DOHH2 (cell line): ENCODE measurements around the gene BLVRB.

ENCODE experiments used
- H3F3A ChIP-seq: fragments of 200-600 bp; sonication (generic), shearing (Covaris generic); 2 replicates; pipeline ENCODE4 v1.6.0; 2016; ENCODE audit warnings: antibody characterized with exemption, mild to moderate bottlenecking; ENCODE audit not compliant: control insufficient read depth, insufficient read depth
- H3K27ac ChIP-seq: fragments of 200-600 bp; sonication (generic); 2 replicates; pipeline ENCODE4 v1.5.1; 2014; ENCODE audit warnings: low read depth, mild to moderate bottlenecking, low read length, moderate library complexity
- H3K27me3 ChIP-seq: fragments of 200-600 bp; sonication (generic); 2 replicates; pipeline ENCODE4 v1.6.1; 2014; ENCODE audit warnings: mild to moderate bottlenecking, low read length, mixed read lengths; ENCODE audit not compliant: control insufficient read depth
- H3K36me3 ChIP-seq: fragments of 200-600 bp; sonication (generic); 2 replicates; pipeline ENCODE4 v1.6.1; 2014; ENCODE audit warnings: mild to moderate bottlenecking, low read length, moderate library complexity, mixed read lengths; ENCODE audit not compliant: control insufficient read depth
- H3K4me1 ChIP-seq: fragments of 200-600 bp; sonication (generic); 2 replicates; pipeline ENCODE4 v1.6.1; 2014; ENCODE audit warnings: mild to moderate bottlenecking, low read length, mixed read lengths; ENCODE audit not compliant: control insufficient read depth
- H3K4me2 ChIP-seq: fragments of 200-600 bp; sonication (generic); 2 replicates; pipeline ENCODE4 v1.6.0; 2014; ENCODE audit warnings: mild to moderate bottlenecking, low read length, moderate library complexity
- H3K4me3 ChIP-seq: fragments of 200-600 bp; sonication (generic); 2 replicates; pipeline ENCODE4 v1.5.1; 2014; ENCODE audit warnings: mild to moderate bottlenecking, low read length, mixed read lengths
- H3K79me2 ChIP-seq: fragments of 200-600 bp; sonication (generic); 2 replicates; pipeline ENCODE4 v1.6.1; 2014; ENCODE audit warnings: mild to moderate bottlenecking, low read length, mixed read lengths; ENCODE audit not compliant: control insufficient read depth
- H3K9me2 ChIP-seq: fragments of 200-600 bp; sonication (generic); replicated peaks from 2 replicates; pipeline ENCODE4 v1.6.1; 2014; ENCODE audit warnings: mild to moderate bottlenecking, low read length, mixed read lengths; ENCODE audit not compliant: control insufficient read depth
- H3K9me3 ChIP-seq: fragments of 200-600 bp; sonication (generic); 2 replicates; pipeline ENCODE4 v1.6.1; 2014; ENCODE audit warnings: antibody characterized with exemption, low read length, mixed read lengths; ENCODE audit not compliant: control insufficient read depth, insufficient read depth
- H4K20me1 ChIP-seq: fragments of 200-600 bp; sonication (generic); 2 replicates; pipeline ENCODE4 v1.6.0; 2014; ENCODE audit warnings: low read depth, mild to moderate bottlenecking, antibody characterized with exemption, low read length, moderate library complexity; ENCODE audit not compliant: control insufficient read depth, insufficient read depth
- CTCF ChIP-seq: fragments of 200-600 bp; sonication (generic); IDR thresholded peaks from one replicate; pipeline ENCODE4 v1.5.1; 2014; ENCODE audit warnings: antibody characterized with exemption, mild to moderate bottlenecking, low read depth, low read length; ENCODE audit not compliant: poor library complexity, severe bottlenecking
- EZH2phosphoT487 ChIP-seq: fragments of 200-600 bp; sonication (generic); IDR thresholded peaks from 2 replicates; pipeline ENCODE4 v1.6.1; 2017; ENCODE audit warnings: borderline replicate concordance, mild to moderate bottlenecking, antibody characterized with exemption, low read length, moderate library complexity, mixed read lengths

Gene BLVRB

DNA sequence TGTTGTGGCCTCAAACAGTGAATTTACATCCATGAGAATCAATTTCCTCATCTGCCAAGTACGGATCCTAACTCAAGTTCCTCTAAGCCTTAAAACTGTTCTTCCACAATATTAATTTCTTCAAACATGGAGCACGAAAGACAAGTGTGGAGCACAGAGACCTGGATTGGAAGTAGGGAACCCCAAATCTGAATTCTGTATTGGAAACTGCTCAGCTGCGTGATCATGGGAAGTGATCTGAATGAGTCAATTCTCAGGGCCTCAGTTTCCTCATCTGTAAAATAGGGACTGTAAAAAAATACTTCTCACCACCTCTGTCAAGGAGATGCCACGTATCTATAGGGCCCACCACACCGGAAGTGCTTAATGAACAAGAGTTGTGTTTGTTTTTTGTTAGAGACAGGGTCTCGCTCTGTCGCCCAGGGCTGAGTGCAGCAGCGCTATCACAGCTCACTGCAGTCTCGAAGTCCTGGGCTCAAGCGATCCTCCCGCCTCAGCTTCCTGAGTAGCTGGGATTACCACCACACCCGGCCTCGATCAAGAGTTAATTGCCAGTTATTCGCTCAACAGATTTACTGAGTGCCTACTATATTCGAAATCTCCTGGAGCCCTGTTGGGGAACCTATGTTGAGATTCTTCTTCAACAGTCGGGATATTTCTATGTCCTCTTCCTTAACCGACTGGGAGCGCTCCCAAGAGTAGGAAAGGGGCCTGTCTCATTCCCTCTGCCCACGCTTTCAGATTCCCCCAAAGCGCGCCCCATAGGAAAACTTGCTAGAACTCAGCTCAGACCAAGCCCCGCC is 23.0 kb downstream of the BLVRB start:
- TF ChIP-seq CTCF (no peak), EZH2phosphoT487 (no peak)
- Histone ChIP-seq H3K4me2 (peak overlapping the region; percentile 97), H4K20me1 (no peaks in the 10 kb centered on the region), H3K9me3 (no peaks in the 10 kb centered on the region), H3K9me2 (no peaks in the 10 kb centered on the region), H3F3A (peaks cover 5% of the 10 kb centered on the region), H3K27me3 (no peaks in the 10 kb centered on the region), H3K79me2 (peaks cover 35% of the 10 kb centered on the region), H3K4me1 (peaks cover 18% of the 10 kb centered on the region), H3K27ac (peak overlapping the region; percentile 85), H3K4me3 (peak overlapping the region; percentile 97), H3K36me3 (peaks cover 32% of the 10 kb centered on the region)

GRCh38 chr19:40441719-40442253 is 23.8 kb downstream of the BLVRB start:
- no peaks in the 10 kb centered on the region for H3K9me2 ChIP-seq
- peak overlapping the region; percentile 85 for H3K27ac ChIP-seq
- no peaks in the 10 kb centered on the region for H4K20me1 ChIP-seq
- H3K4me3 ChIP-seq = peak overlapping the region; percentile 97
- H3F3A ChIP-seq = peaks cover 5% of the 10 kb centered on the region
- peaks cover 35% of the 10 kb centered on the region for H3K79me2 ChIP-seq
- no peaks in the 10 kb centered on the region for H3K27me3 ChIP-seq
- H3K4me2 ChIP-seq = peak overlapping the region; percentile 97
- H3K4me1 ChIP-seq = peaks cover 18% of the 10 kb centered on the region
- TF ChIP-seq CTCF = no peak
- TF ChIP-seq EZH2phosphoT487 = no peak
- H3K9me3 ChIP-seq = no peaks in the 10 kb centered on the region
- H3K36me3 ChIP-seq = peaks cover 32% of the 10 kb centered on the region

- peaks cover 8% of the 10 kb centered on the region for H3F3A ChIP-seq
- no peak for TF ChIP-seq EZH2phosphoT487
- no peak for TF ChIP-seq CTCF
- no peak overlapping the region for H3K27ac ChIP-seq
Observed at GRCh38 chr19:40438284-40438683, 27.3 kb downstream of the BLVRB start.

More at GRCh38 chr19:40438284-40438683, 27.3 kb downstream of the BLVRB start:
- no peaks in the 10 kb centered on the region; the same call in 1 of the 2 replicates for H3K27me3 ChIP-seq
- peaks cover 26% of the 10 kb centered on the region for H3K36me3 ChIP-seq
- H3K4me3 ChIP-seq = no peak overlapping the region
- no peaks in the 10 kb centered on the region for H3K9me3 ChIP-seq
- peaks cover 28% of the 10 kb centered on the region for H3K79me2 ChIP-seq
- H3K4me2 ChIP-seq = no peak overlapping the region
- H4K20me1 ChIP-seq = no peaks in the 10 kb centered on the region
- H3K4me1 ChIP-seq = peaks cover 45% of the 10 kb centered on the region
- no peaks in the 10 kb centered on the region for H3K9me2 ChIP-seq
